ENCODE results near the gene PARD3B. TPM values are rescaled to one million over a fixed set of nuclear protein-coding genes. Genes with fewer than 3 reads are reported as not detected.

PARD3B gene
- total and polyA plus RNA-seq, 10 of the 15 experiments (the other 5 are each of a cell fraction or from before 2014, with no cell fraction given) = 0.01 to 0.54 (median 0.07) TPM; not detected in 7

GRCh38 chr2:205582366-205582765 lies 1037.1 kb downstream of the PARD3B start:
- SMC1A ChIA-PET (ENCODE audit: uncharacterized antibody, unreplicated experiment) = interaction anchor here (0.7 kb wide), 1 partner anchor 12 kb away, joined by 3 read pairs; no protein-coding TSS in a partner anchor
- no peak for TF ChIP-seq HDGF (IDR thresholded peaks at IDR 0.05)
- TF ChIP-seq TARDBP (IDR thresholded peaks at IDR 0.05; ENCODE audit: borderline replicate concordance) = no peak
- no peak for TF ChIP-seq BACH1 (IDR thresholded peaks at IDR 0.05; ENCODE audit: borderline replicate concordance)
- TF ChIP-seq MLLT1 (IDR thresholded peaks at IDR 0.05) = no peak
- H3K4me1 ChIP-seq (ENCODE audit: control insufficient read depth, insufficient read depth, low read length) = no peaks in the 10 kb centered on the region
- POLR2A ChIA-PET = no interaction called here
- H2AFZ ChIP-seq (ENCODE audit: control insufficient read depth, low read depth, low read length) = no peak overlapping the region
- RAD21 ChIA-PET (ENCODE audit: unreplicated experiment) = no interaction called here
- H4K20me1 ChIP-seq (ENCODE audit: control insufficient read depth, insufficient read depth) = no peaks in the 10 kb centered on the region
- no peaks in the 10 kb centered on the region for H3K36me3 ChIP-seq (ENCODE audit: control insufficient read depth in 2 of 2, insufficient read depth in 2 of 2, low read length in 1 of 2)
- no peak overlapping the region for H3K27ac ChIP-seq (ENCODE audit: control insufficient read depth, insufficient read depth)
- no peak overlapping the region for H3K4me3 ChIP-seq
- H3K27me3 ChIP-seq (replicated peaks in 1 of 2; ENCODE audit: control insufficient read depth in 2 of 2, insufficient read depth in 2 of 2, low read length in 1 of 2) = peaks cover 0 to 3% of the 10 kb centered on the region in 2 experiments; a peak in 2 of 4 replicates
- H3K79me2 ChIP-seq (ENCODE audit: control insufficient read depth, insufficient read depth, low read length) = no peaks in the 10 kb centered on the region
- H3K9ac ChIP-seq (ENCODE audit: control insufficient read depth, insufficient read depth, low read length) = no peak overlapping the region
- DNase-seq (ENCODE audit: low read depth, low spot score) (no peak), ATAC-seq (no peak), FAIRE-seq (no peak)
- CTCF ChIA-PET = no interaction called here
- WGBS (ENCODE audit: insufficient coverage, insufficient replicate concordance, low lambda C conversion rate, missing lambda C conversion rate) = 17% methylated on average over 2 of the region's 2 CpGs
- BruUV-seq (replicated peaks) = no TSS peak
- H3K9me3 ChIP-seq (replicated peaks; ENCODE audit: control insufficient read depth, insufficient read depth, low read length) = no peaks in the 10 kb centered on the region
- H3K4me2 ChIP-seq (ENCODE audit: control insufficient read depth, insufficient read depth) = no peak overlapping the region
- in situ Hi-C loops (cut with MboI) = no loop called here
- intact Hi-C loops (cut with micrococcal nuclease; ENCODE audit: unreplicated experiment) = no loop called here

GRCh38 chr2:205585449-205586383 lies 1040.4 kb downstream of the PARD3B start:
- POLR2A ChIA-PET = no interaction called here
- Histone ChIP-seq H3K36me3 (ENCODE audit: control insufficient read depth in 2 of 2, insufficient read depth in 2 of 2, low read length in 1 of 2) (no peaks in the 10 kb centered on the region), H3K9ac (ENCODE audit: control insufficient read depth, insufficient read depth, low read length) (no peak overlapping the region), H3K27ac (ENCODE audit: control insufficient read depth, insufficient read depth) (no peak overlapping the region), H3K9me3 (replicated peaks; ENCODE audit: control insufficient read depth, insufficient read depth, low read length) (no peaks in the 10 kb centered on the region), H3K27me3 (replicated peaks in 1 of 2; ENCODE audit: control insufficient read depth in 2 of 2, insufficient read depth in 2 of 2, low read length in 1 of 2) (peaks cover 0 to 2% of the 10 kb centered on the region in 2 experiments; a peak in 3 of 4 replicates), H3K79me2 (ENCODE audit: control insufficient read depth, insufficient read depth, low read length) (no peaks in the 10 kb centered on the region), H3K4me2 (ENCODE audit: control insufficient read depth, insufficient read depth) (no peak overlapping the region), H2AFZ (ENCODE audit: control insufficient read depth, low read depth, low read length) (no peak overlapping the region), H3K4me3 (no peak overlapping the region), H4K20me1 (ENCODE audit: control insufficient read depth, insufficient read depth) (no peaks in the 10 kb centered on the region), H3K4me1 (ENCODE audit: control insufficient read depth, insufficient read depth, low read length) (no peaks in the 10 kb centered on the region)
- CTCF ChIA-PET = no interaction called here
- in situ Hi-C loops (cut with MboI) = no loop called here
- SMC1A ChIA-PET (ENCODE audit: uncharacterized antibody, unreplicated experiment) = no interaction called here
- RAD21 ChIA-PET (ENCODE audit: unreplicated experiment) = no interaction called here
- no TSS peak for BruUV-seq (replicated peaks)
- no peak for ATAC-seq
- no peak for FAIRE-seq
- 43% methylated on average over 10 of the region's 10 CpGs for WGBS (ENCODE audit: insufficient coverage, insufficient replicate concordance, low lambda C conversion rate, missing lambda C conversion rate)
- no peak for DNase-seq (ENCODE audit: low read depth, low spot score)
- intact Hi-C loops (cut with micrococcal nuclease; ENCODE audit: unreplicated experiment) = no loop called here
- no peak for TF ChIP-seq PBX3 (IDR thresholded peaks at IDR 0.05; ENCODE audit: insufficient replicate concordance, low read depth, low read length)
- TF ChIP-seq CHD2 (IDR thresholded peaks at IDR 0.05; ENCODE audit: borderline replicate concordance, low read depth, low read length) = no peak
- TF ChIP-seq MYB (IDR thresholded peaks at IDR 0.05; ENCODE audit: borderline replicate concordance, low read depth, low read length) = no peak
- no peak for TF ChIP-seq CEBPZ (IDR thresholded peaks at IDR 0.05; ENCODE audit: low read depth, low read length)
- no peak for TF ChIP-seq NR2F1 (conservative IDR thresholded peaks at IDR 0.05)
- TF ChIP-seq SREBF1 (IDR thresholded peaks at IDR 0.05; ENCODE audit: low read length) = no peak
- no peak for TF ChIP-seq RCOR1 (conservative IDR thresholded peaks at IDR 0.05; ENCODE audit: low read depth, low read length)
